Measurements from ENCODE around the gene CHD6. TPM values are rescaled to one million over a fixed set of nuclear protein-coding genes. Genes with fewer than 3 reads are reported as not detected.

The CHD6 gene
- total RNA-seq, 5 donors from 2014 or later (not counting 1 experiment from before 2014, with no cell fraction given), result 68.4 to 105 (median 74.9) TPM

- Histone ChIP-seq H3K4me3 (ENCODE audit: control insufficient read depth in 1 of 2, extremely low read depth in 1 of 2, low read length in 1 of 2) (no peak overlapping the region), H3K36me3 (ENCODE audit: control insufficient read depth in 2 of 2, extremely low read depth in 1 of 2, insufficient read depth in 1 of 2, low read length in 1 of 2) (peaks cover 0 to 3% of the 10 kb centered on the region in 2 donors), H3K27ac (ENCODE audit: low read length) (no peak overlapping the region), H3K9me3 (peaks cover 5% of the 10 kb centered on the region), H3K27me3 (replicated peaks in 1 of 2; ENCODE audit: control insufficient read depth in 2 of 2, extremely low read depth in 1 of 2, insufficient read depth in 2 of 2, low read length in 1 of 2) (no peaks in the 10 kb centered on the region), H3K4me1 (ENCODE audit: control insufficient read depth in 1 of 2, extremely low read depth in 1 of 2, insufficient read depth in 2 of 2, low read length in 2 of 2) (no peaks in the 10 kb centered on the region)
- no peaks in the 10 kb centered on the region for H3K27me3 Mint-ChIP-seq
- no peak for DNase-seq
- H3K9me3 Mint-ChIP-seq, result peaks cover 3 to 33% (median 12%) of the 10 kb centered on the region in 3 donors
- H3K4me3 Mint-ChIP-seq, result no peak overlapping the region
- no peak for ATAC-seq (replicated peaks in 1 of 4)
- no peak overlapping the region for H3K27ac Mint-ChIP-seq
- peaks cover 30 to 43% (median 37%) of the 10 kb centered on the region in 3 donors for H3K4me1 Mint-ChIP-seq
- peaks cover 45% of the 10 kb centered on the region for H3K36me3 Mint-ChIP-seq
- WGBS (ENCODE audit: insufficient coverage), result no CpG with 5 or more reads among the region's 1 CpG
- CTCF ChIA-PET, result no interaction called here
- POLR2A ChIA-PET, result no interaction called here
Observed at GRCh38 chr20:41586772-41587171, 31.4 kb downstream of the CHD6 start.

GRCh38 chr20:41580350-41580749 is 37.8 kb downstream of the CHD6 start:
- WGBS (ENCODE audit: insufficient coverage), result no CpG with 5 or more reads among the region's 2 CpGs

DNA sequence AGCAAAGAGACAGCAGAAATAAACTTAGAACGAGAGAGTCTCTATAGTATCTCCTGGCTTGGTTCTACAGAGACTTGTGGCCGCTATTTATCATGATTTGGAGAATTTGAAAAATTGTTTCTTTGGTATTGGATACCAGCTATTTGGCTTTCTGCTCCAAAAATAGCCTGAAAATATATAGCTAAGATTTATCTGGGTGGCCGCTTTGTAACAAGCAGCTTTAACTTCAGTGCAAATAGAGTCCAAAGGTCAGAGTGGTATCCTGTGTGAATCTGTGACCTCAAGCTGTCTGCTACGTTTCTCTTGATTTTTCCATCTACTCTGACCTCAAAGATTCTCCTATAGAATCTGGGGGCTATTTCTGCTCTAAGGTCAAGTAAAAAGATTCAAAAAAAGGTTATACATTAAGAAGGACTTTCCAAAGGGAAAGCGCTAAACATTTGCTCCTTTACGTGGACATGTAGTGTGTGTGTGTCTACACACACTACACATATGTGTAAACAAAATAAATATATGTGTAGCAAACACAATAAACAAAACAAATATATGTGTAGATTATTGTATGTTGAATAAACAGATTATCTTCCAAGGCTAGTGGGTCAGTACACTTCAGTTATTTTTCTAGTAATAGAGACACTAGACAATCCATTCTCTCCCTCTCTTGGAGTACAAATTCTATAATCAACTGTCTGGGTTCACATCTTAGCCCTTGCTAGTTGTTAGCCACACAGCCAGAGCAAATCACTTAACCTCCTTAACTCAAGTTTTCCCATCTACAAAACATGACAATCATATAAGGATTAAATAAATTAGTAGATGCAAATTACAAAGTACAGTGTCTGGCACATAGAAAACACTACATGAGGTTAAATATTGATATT is 40.8 kb downstream of the CHD6 start:
- CTCF ChIA-PET, result no interaction called here
- H3K4me1 ChIP-seq (ENCODE audit: control insufficient read depth in 1 of 2, extremely low read depth in 1 of 2, insufficient read depth in 2 of 2, low read length in 2 of 2), result peaks cover 13 to 15% of the 10 kb centered on the region in 2 experiments
- WGBS (ENCODE audit: insufficient coverage), result no CpG with 5 or more reads among the region's 6 CpGs
- Mint-ChIP-seq H3K4me1 (peaks cover 73 to 90% (median 78%) of the 10 kb centered on the region in 3 donors), H3K27me3 (no peaks in the 10 kb centered on the region), H3K36me3 (peaks cover 10% of the 10 kb centered on the region), H3K4me3 (no peak overlapping the region), H3K27ac (no peak overlapping the region), H3K9me3 (peaks cover 0 to 8% (median 6%) of the 10 kb centered on the region in 3 donors)
- H3K4me3 ChIP-seq (ENCODE audit: control insufficient read depth in 1 of 2, extremely low read depth in 1 of 2, low read length in 1 of 2), result no peak overlapping the region
- POLR2A ChIA-PET, result no interaction called here
- DNase-seq (no peak), ATAC-seq (replicated peaks in 1 of 4) (no peak)
- peaks cover 3% of the 10 kb centered on the region for H3K9me3 ChIP-seq
- no peaks in the 10 kb centered on the region for H3K36me3 ChIP-seq (ENCODE audit: control insufficient read depth in 2 of 2, extremely low read depth in 1 of 2, insufficient read depth in 1 of 2, low read length in 1 of 2)
- H3K27me3 ChIP-seq (replicated peaks in 1 of 2; ENCODE audit: control insufficient read depth in 2 of 2, extremely low read depth in 1 of 2, insufficient read depth in 2 of 2, low read length in 1 of 2), result no peaks in the 10 kb centered on the region
- H3K27ac ChIP-seq (ENCODE audit: low read length), result no peak overlapping the region

More at GRCh38 chr20:41580350-41580749, 37.8 kb downstream of the CHD6 start:
- CTCF ChIA-PET, result interaction anchor here in 1 of 2 donors (0.7 kb wide), 1 partner anchor 691 kb away, joined by 5 read pairs; no protein-coding TSS in a partner anchor
- Histone ChIP-seq H3K4me1 (ENCODE audit: control insufficient read depth in 1 of 2, extremely low read depth in 1 of 2, insufficient read depth in 2 of 2, low read length in 2 of 2) (peaks cover 4 to 10% of the 10 kb centered on the region in 2 experiments), H3K36me3 (ENCODE audit: control insufficient read depth in 2 of 2, extremely low read depth in 1 of 2, insufficient read depth in 1 of 2, low read length in 1 of 2) (no peaks in the 10 kb centered on the region), H3K27me3 (replicated peaks in 1 of 2; ENCODE audit: control insufficient read depth in 2 of 2, extremely low read depth in 1 of 2, insufficient read depth in 2 of 2, low read length in 1 of 2) (no peaks in the 10 kb centered on the region), H3K27ac (ENCODE audit: low read length) (no peak overlapping the region), H3K4me3 (ENCODE audit: control insufficient read depth in 1 of 2, extremely low read depth in 1 of 2, low read length in 1 of 2) (no peak overlapping the region), H3K9me3 (peaks cover 3% of the 10 kb centered on the region)
- peaks cover 65 to 86% (median 74%) of the 10 kb centered on the region in 3 donors for H3K4me1 Mint-ChIP-seq
- no peak for DNase-seq
- no peak for ATAC-seq (replicated peaks in 1 of 4)
- H3K4me3 Mint-ChIP-seq, result no peak overlapping the region
- peaks cover 24% of the 10 kb centered on the region for H3K36me3 Mint-ChIP-seq
- POLR2A ChIA-PET, result interaction anchor here in 1 of 2 donors (0.7 kb wide), 1 partner anchor 57 kb away, joined by 6 read pairs; no protein-coding TSS in a partner anchor
- H3K27me3 Mint-ChIP-seq, result no peaks in the 10 kb centered on the region
- peaks cover under 1 to 15% (median 7%) of the 10 kb centered on the region in 3 donors for H3K9me3 Mint-ChIP-seq
- no peak overlapping the region for H3K27ac Mint-ChIP-seq

DNA sequence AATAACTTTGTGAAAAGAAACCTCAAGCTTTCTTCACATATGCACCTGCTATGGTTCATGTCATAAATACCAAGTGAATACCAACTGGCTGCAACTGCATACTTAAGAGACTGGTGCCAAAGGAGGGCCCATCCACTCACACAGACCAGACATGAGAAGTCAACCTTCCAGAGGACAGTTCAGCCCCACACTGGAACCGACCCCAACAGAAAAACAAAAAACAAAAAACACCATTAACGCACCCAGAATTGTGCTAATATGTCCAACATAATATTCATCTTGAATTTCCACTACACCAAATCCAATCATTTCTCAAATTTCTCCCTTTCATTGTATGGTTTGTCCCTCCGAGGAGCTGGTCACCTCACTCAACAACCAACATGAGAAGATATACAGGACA is 42.8 kb downstream of the CHD6 start:
- H3K27me3 ChIP-seq (replicated peaks in 1 of 2; ENCODE audit: control insufficient read depth in 2 of 2, extremely low read depth in 1 of 2, insufficient read depth in 2 of 2, low read length in 1 of 2), result no peaks in the 10 kb centered on the region
- Mint-ChIP-seq H3K4me1 (peaks cover 73 to 90% (median 79%) of the 10 kb centered on the region in 3 donors), H3K27ac (no peak overlapping the region), H3K9me3 (peaks cover 0 to 8% (median 6%) of the 10 kb centered on the region in 3 donors), H3K36me3 (peaks cover 10% of the 10 kb centered on the region), H3K4me3 (peak overlapping the region in 1 of 3 donors; percentile 17), H3K27me3 (no peaks in the 10 kb centered on the region)
- no peaks in the 10 kb centered on the region for H3K36me3 ChIP-seq (ENCODE audit: control insufficient read depth in 2 of 2, extremely low read depth in 1 of 2, insufficient read depth in 1 of 2, low read length in 1 of 2)
- DNase-seq (no peak), ATAC-seq (replicated peaks in 1 of 4) (no peak)
- H3K27ac ChIP-seq (ENCODE audit: low read length), result no peak overlapping the region
- H3K9me3 ChIP-seq, result peaks cover 3% of the 10 kb centered on the region
- CTCF ChIA-PET, result no interaction called here
- 100% methylated on average over 2 of the region's 3 CpGs for WGBS (ENCODE audit: insufficient coverage)
- POLR2A ChIA-PET, result no interaction called here
- H3K4me3 ChIP-seq (ENCODE audit: control insufficient read depth in 1 of 2, extremely low read depth in 1 of 2, low read length in 1 of 2), result no peak overlapping the region
- H3K4me1 ChIP-seq (ENCODE audit: control insufficient read depth in 1 of 2, extremely low read depth in 1 of 2, insufficient read depth in 2 of 2, low read length in 2 of 2), result peaks cover 13 to 18% of the 10 kb centered on the region in 2 experiments

DNA sequence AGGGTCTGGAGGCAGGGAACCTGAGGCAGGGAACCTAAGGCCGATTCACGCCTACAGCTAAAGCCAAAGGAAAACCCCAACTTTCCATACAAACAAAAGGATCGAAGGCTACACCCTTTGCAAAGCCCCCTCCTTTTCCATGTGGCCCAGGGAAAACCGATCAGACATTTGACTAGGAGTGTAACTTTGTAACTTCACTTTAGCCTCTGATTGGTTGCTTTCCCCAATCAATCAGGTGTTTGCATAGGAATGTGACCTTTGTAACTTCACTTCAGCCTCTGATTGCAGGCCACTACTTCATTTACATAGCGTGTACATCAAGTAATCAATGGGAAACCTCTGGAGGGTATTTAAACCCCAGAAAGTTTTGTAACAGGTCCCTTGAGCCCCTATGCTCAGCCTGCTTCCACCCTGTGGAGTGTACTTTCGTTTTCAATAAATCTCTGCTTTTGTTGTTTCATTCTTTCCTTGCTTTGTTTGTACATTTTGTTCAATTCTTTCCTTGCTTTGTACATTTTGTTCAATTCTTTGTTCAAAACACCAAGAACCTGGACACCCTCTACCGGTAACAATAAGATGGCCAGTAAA is 43.3 kb downstream of the CHD6 start:
- Mint-ChIP-seq H3K36me3 (peaks cover 10% of the 10 kb centered on the region), H3K4me3 (no peak overlapping the region), H3K27me3 (no peaks in the 10 kb centered on the region), H3K4me1 (peaks cover 73 to 87% (median 78%) of the 10 kb centered on the region in 3 donors), H3K27ac (no peak overlapping the region), H3K9me3 (peaks cover 0 to 8% (median 6%) of the 10 kb centered on the region in 3 donors)
- Histone ChIP-seq H3K4me3 (ENCODE audit: control insufficient read depth in 1 of 2, extremely low read depth in 1 of 2, low read length in 1 of 2) (no peak overlapping the region), H3K4me1 (ENCODE audit: control insufficient read depth in 1 of 2, extremely low read depth in 1 of 2, insufficient read depth in 2 of 2, low read length in 2 of 2) (peaks cover 13 to 14% of the 10 kb centered on the region in 2 experiments), H3K27ac (ENCODE audit: low read length) (no peak overlapping the region), H3K9me3 (peaks cover 3% of the 10 kb centered on the region), H3K36me3 (ENCODE audit: control insufficient read depth in 2 of 2, extremely low read depth in 1 of 2, insufficient read depth in 1 of 2, low read length in 1 of 2) (no peaks in the 10 kb centered on the region), H3K27me3 (replicated peaks in 1 of 2; ENCODE audit: control insufficient read depth in 2 of 2, extremely low read depth in 1 of 2, insufficient read depth in 2 of 2, low read length in 1 of 2) (no peaks in the 10 kb centered on the region)
- ChIA-PET POLR2A (no interaction called here), CTCF (interaction anchor here in 1 of 2 donors (0.6 kb wide), 1 partner anchor 89 kb away, joined by 3 read pairs; no protein-coding TSS in a partner anchor)
- ATAC-seq (replicated peaks in 1 of 4), result no peak
- WGBS (ENCODE audit: insufficient coverage), result 86% methylated on average over 1 of the region's 7 CpGs
- no peak for DNase-seq

- POLR2A ChIA-PET, result interaction anchor here in 1 of 2 donors (0.5 to 0.6 kb wide), 2 partner anchors 9 to 85 kb away, joined by 3 to 4 read pairs; no protein-coding TSS in a partner anchor
Observed at GRCh38 chr20:41573955-41574354, 44.2 kb downstream of the CHD6 start.

More at GRCh38 chr20:41573955-41574354, 44.2 kb downstream of the CHD6 start:
- H3K36me3 ChIP-seq (ENCODE audit: control insufficient read depth in 2 of 2, extremely low read depth in 1 of 2, insufficient read depth in 1 of 2, low read length in 1 of 2), result no peaks in the 10 kb centered on the region
- DNase-seq (no peak), ATAC-seq (replicated peaks in 1 of 4) (no peak)
- Mint-ChIP-seq H3K27me3 (no peaks in the 10 kb centered on the region), H3K9me3 (peaks cover 0 to 8% (median 6%) of the 10 kb centered on the region in 3 donors), H3K36me3 (peaks cover 10% of the 10 kb centered on the region), H3K27ac (no peak overlapping the region), H3K4me3 (peak overlapping the region in 1 of 3 donors; percentile 57), H3K4me1 (peaks cover 79 to 84% (median 79%) of the 10 kb centered on the region in 3 donors)
- H3K27ac ChIP-seq (ENCODE audit: low read length), result no peak overlapping the region
- H3K27me3 ChIP-seq (replicated peaks in 1 of 2; ENCODE audit: control insufficient read depth in 2 of 2, extremely low read depth in 1 of 2, insufficient read depth in 2 of 2, low read length in 1 of 2), result no peaks in the 10 kb centered on the region
- peaks cover 3% of the 10 kb centered on the region for H3K9me3 ChIP-seq
- whole genome bisulfite sequencing (ENCODE audit: insufficient coverage), result 86% methylated on average over 1 of the region's 2 CpGs
- CTCF ChIA-PET, result no interaction called here
- no peak overlapping the region for H3K4me3 ChIP-seq (ENCODE audit: control insufficient read depth in 1 of 2, extremely low read depth in 1 of 2, low read length in 1 of 2)
- peaks cover 11 to 15% of the 10 kb centered on the region in 2 experiments for H3K4me1 ChIP-seq (ENCODE audit: control insufficient read depth in 1 of 2, extremely low read depth in 1 of 2, insufficient read depth in 2 of 2, low read length in 2 of 2)

Measured in T-cell (primary cell).